Umbilical cord (tissue), 2 donors: ENCODE measurements around the gene IL17RD. TPM values are rescaled to one million over a fixed set of nuclear protein-coding genes. Genes with fewer than 3 reads are reported as not detected.

ENCODE experiments used
- DNase-seq: peaks from one replicate; pipeline ENCODE4 v3.0.0-alpha.2; 2015; ENCODE audit warnings: low spot score
- total RNA-seq: library from RNA; depleted of rRNA; stranded (reverse); fragments of >200 nt; gene quantifications from one replicate; pipeline ENCODE4 v1.2.3, GENCODE V29; 2014; ENCODE audit warnings: low replicate concordance; ENCODE audit not compliant: insufficient read depth

Gene IL17RD
- total RNA-seq, 1 donor from 2014 or later, result 5.8 TPM

- DNase-seq, result no peak
These were observed 99.6 kb downstream of the IL17RD start for GRCh38 chr3:57065588-57065987.

- no peak for DNase-seq
These were observed 100.6 kb downstream of the IL17RD start for GRCh38 chr3:57064572-57064971.

DNA sequence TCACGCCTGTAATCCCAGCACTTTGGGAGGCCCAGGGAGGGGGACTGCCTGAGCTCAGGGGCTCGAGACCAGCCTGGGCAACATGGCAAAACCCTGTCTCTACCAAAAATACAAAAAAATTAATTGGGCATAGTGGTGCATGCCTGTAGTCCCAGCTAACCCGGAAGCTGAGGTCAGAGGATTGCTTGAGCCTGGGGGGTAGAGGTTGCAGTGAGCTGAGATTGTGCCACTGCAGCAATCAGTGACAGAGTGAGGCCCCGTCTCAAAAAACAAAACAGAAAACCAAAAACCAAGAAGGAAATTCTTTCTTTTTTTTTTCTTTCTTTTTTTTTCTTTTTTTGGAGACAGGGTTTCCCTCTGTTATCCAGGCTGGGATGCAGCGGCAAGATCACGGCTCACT is 101.2 kb downstream of the IL17RD start:
- DNase-seq, result no peak

- no peak for DNase-seq
These were observed 102.1 kb downstream of the IL17RD start for GRCh38 chr3:57063032-57063431.

DNA sequence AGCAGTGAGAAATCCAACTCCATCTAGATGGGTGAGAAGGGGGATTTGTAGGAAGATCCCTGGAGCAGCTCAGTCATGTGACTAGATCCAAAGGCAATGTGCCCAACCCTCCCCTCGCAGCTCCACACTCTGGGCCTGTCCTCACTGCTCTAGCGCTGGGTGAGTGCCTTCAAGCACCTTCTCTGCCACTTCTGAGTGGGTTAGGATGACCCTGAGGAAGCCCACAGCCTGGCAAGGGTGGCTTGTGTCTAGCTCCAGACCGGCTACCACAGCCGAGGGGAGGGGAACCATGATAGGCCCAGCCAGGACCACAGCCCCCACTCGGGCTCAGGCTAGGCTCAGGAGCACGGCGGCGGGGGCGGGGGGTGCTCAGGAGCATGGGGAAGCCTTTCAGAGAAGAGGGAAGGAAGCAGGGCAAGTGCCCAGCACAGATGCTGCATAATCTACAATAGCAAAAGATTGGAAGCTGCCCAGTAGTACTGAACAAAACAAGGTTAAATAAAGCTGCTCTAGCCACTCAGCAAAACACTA is 103.0 kb downstream of the IL17RD start:
- peak; percentile 62 for DNase-seq

DNA sequence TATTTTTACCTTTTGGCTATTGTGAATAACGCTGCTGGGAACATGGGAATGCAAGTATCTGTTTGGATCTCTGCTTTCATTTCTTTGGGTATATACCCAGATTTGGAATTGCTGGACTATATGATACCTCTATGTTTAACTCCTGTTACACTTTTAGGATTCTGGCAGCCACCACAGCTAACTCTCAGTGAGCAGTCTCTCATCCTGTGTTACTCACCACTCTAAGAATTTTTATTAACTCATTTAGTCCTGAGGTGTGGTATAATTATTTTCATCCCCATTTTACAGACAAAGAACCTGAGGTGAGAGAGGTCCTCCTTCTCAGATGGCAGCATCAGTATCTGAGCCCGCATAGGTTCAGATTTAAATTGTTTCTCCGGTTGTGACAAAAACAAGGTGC is 103.6 kb downstream of the IL17RD start:
- DNase-seq, result no peak

DNA sequence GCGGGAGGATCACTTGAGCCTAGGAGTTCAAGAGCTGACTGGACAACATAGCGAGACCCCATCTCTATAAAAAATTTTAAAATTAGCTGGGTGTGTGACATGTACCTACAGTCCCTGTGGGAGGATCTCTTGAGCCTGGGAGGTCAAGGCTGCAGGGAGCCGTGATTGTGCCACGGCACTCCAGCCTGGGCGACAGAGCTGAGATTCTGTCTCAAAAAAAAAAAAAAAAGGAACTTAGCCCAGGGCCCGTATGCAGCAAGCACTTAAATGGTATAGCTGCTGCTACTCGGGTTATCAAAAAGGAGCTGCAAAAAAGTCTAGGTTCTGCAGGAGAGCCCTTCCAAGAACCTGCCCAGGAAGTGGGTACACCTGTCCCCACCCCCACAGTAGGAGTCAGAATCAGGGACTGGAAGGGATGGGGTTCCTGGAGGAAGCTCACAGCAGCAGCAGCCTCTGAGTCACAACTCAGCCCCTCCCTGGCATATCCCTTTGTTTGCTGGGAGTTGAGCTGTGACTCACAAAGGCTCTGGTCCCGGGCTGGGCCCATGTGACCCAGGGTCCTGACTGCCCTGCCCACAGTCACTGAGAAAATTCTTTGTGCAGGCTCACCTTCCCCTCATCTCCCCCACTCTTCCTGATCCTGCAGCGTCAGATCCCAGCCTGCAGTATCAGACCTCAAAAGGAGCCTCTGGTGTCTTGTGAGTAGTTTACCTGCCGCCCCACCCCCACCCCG is 104.9 kb downstream of the IL17RD start, which contains the start of gene SPATA12:
Gene SPATA12 (plus strand): TSS at position 576 of the 733 bp plus-strand sequence. CDS start 13,031 bp downstream, outside the sequence.
- peak; percentile 81 for DNase-seq

- DNase-seq, result no peak
These were observed 105.7 kb downstream of the IL17RD start for GRCh38 chr3:57059411-57059810.

- DNase-seq, result no peak
These were observed 107.8 kb downstream of the IL17RD start for GRCh38 chr3:57057351-57057750.

GRCh38 chr3:57053122-57053521 is 112.0 kb downstream of the IL17RD start:
- no peak for DNase-seq

DNA sequence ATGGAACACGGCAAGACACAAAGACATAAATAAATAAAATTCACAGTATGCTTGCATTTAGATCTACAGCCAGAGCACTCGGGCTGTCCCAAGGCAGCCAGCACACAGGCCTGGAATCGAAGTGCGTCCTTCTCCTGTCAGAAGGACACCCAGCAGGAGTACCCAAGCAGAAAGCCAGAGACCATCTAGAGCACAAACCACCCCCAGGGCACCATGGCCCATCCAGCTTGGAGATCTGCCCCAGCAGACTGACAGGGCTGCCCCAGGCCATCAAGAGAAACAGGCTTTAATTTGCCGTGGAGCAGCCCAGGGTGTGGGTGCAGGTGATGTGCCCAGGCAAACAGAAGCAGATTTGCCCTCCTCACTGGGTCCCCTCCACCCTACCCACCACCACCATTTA is 112.5 kb downstream of the IL17RD start:
- DNase-seq, result no peak

- no peak for DNase-seq
These were observed 116.4 kb downstream of the IL17RD start for GRCh38 chr3:57048728-57049127.

DNA sequence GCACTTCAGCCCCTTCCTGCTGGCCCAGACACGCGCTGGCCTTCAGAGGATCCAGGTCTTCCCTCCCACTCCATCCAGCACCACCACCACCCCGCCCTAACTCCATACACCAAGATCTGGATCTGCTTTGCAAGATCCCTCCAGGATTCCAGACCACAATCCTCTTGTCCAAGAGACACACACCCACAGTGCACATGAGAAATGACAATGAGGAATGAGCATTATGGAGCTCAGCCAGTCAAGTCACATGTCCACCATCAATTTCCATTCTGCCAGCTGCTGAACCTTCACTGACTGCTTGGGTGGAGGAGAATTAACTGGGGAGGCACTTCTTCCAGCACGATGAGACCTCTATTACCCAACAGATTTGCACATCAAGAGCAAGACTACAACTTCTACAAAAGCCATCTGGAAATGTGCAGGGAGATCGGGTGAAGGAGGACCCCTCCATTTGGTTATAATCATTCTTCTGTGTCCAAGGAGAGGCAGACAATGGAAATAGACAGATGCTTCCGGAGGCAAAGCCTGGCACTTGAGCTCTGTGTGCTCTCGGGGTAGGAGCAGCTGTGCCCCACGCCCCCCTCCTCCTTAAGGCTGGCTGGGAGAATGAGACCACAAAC is 117.0 kb downstream of the IL17RD start:
- DNase-seq, result peak; percentile 89

DNA sequence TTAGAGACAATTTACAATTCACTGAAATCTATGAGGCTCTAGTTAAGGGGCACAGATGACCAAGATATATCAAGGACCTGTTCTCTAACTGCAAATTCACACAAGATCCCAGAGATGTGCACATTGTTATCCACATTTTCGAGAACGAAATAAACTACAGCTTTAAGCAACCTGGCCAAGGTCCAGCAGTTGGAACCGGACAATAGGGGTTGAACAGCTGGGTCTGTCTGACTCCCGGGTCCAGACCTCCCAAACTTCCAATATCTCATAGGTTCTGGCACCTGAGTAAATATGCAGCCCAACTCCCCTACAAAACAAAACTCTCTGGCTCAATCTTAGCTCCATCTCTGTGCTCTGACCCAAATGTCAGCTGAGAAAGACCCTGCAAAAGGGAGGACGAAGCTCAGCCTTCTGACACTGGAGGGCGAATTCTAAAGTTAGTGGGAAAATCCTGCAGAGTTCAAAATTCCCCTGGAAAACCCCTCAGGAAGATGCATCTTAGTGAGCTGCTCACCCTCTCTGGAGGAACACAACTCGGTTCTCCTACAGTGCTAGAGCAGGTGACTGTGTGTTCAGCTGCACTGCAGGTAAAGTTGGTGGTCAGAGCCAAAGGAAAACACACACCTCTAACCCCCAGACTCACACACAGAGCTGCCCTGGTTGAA is 118.9 kb downstream of the IL17RD start:
- DNase-seq, result no peak

DNA sequence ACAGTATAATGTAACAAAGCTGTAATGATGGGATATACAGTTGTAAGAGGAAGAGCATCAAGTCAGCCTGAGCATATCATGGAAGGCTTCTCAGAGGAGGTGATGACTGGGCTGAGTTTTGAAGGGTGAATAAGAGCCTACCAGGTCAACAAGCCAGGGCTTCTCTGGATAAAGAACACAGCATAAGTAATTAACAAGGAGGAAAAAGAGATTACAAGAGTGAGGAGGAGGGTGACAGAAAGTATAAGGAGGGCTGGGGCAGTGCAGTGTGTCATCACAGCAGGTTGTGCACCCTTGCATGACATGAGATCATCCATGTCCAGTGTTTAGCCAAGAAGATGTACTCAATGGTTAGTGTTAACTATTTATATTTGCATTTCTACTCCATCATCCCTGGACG is 121.6 kb downstream of the IL17RD start:
- no peak for DNase-seq

DNA sequence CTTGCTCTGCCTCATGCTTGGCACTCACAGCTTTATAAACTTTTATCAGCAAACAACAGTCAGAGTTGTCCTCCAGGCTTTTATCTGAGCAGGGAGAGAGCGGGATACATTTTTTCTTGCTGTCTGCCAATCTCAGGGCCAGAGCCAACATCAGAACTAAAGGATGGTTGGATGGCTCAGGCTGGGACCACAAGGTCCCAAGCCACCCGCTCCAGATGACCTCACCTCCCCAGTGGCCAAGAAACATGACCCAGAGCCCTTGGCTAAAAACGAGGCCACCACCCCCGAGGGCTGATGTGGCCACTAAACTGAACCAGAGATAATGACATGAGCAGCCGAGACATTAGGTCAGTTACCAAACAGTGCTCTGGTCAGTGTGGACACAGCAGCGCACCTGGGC is 123.5 kb downstream of the IL17RD start:
- DNase-seq, result peak; percentile 24

Other genes starting within 250 kb of the IL17RD start
- 1.9 TPM for gene SPATA12, start 104.7 kb downstream of the IL17RD start, total RNA-seq
- gene HESX1, start 34.6 kb upstream of the IL17RD start, total RNA-seq, result not detected
- 60.4 TPM for gene APPL1, start 62.4 kb upstream of the IL17RD start, total RNA-seq
- gene ASB14, start 127.3 kb upstream of the IL17RD start, total RNA-seq, result 0.24 TPM